Glomerular visceral epithelial cell (primary cell): ENCODE results near the gene EEA1.

Experiments used
- DNase-seq: peaks from one replicate; pipeline ENCODE4 v3.0.0-alpha.2; 2016; ENCODE audit errors: extremely low spot score

Gene EEA1

DNA sequence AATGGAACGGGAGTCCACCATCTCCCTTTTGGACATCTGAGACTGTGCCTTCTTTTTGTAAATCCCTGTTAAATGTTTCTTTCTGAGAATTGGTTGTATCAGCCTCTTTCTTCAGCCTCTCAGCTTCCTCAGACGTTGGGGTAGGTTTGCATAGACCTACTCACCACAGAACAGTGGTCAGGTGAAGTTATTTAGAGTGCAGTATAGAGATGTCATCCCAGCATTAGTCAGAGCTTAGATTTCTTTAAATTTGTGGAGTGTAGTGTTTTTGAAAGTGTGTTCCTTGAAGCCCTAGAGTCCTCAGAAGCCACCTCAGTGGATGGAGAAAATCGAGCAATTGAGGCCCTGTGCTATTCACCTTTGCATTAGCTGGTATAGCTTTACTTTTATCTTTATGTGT lies 8.9 kb upstream of the EEA1 start:
- no peak for DNase-seq

DNA sequence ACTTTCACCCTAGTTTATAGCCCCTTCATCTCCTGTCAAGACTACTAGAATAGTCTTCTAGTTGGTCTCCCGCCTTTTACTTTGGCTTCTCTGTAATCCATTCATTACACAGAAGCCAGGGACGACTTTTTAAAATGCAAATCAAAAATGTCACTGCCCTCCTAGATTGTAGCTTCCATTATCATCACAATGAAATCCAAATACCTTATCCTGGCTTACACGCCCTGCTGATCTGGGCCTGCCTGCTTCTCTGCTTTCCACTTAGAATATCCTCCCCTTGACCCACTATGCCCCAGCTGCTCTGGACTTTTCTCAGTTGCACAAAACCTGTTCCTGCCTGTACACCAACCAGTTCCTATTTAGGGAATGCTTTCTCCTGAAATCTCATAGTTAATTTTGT lies 4.5 kb upstream of the EEA1 start:
- DNase-seq, result no peak

DNA sequence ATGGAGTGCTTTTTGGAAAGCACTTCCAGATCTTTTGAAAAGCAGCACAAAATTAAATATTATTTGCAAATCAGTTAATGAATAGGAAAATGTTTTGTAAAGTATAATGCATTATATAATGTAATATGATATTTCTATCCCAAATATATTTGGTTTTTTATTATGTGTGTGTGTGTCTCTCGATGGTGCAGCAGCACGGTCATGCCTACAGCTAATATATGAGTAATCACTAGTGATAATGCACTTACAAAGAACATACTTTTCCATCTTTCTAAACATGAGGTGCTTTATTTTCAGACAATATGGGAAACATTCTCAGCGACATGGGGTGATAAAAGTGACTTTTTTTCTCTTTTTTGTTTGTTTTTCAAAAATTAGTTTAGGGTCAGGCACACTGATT lies 1.3 kb upstream of the EEA1 start:
- no peak for DNase-seq

DNA sequence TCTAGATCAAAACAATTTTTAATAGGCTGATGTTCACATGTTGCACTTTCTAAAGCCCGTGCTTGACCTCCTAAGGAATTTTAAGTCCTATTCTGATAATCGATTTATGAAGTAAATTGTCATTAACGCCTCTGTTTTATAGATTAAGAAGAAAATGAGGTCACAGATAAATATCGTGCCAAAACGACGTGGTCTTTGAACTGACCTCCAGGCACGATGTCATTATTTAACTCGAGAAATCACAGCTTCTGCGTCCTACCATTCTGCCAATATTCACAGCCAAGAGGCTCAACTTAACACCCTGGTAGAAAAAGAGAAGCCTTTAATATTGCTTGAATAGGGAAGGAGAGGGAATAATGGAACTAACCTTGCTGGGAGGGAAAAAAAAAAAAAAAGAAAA lies 888 bp upstream of the EEA1 start:
- no peak for DNase-seq

DNA sequence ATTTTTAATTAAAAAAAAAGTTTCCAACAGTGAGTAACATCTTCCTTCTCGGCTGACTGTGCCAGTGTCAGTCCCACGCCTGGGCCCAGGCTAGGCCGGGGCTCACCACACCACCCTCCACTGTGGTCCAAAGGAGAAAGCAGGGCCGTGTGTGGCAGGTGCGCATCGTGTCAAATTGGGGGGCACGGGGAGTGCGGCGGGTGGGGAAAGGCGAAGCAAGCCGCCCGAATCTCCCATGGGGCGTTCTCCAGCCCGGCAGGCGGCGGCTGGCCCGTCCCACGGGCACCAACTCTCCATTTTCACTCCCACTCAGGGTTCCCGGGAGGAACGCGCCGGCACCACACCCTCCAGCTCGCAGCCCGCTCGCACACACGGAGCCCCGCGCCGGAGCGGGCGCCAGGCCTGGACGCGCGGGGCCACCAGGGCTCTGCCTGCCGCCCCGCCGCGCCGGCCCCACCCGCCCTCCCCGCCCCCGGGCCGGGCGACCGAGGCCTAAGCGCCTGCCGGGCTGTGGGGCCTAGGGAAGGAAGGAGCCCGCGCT lies 604 bp downstream of the EEA1 start:
- peak; percentile 26 for DNase-seq

DNA sequence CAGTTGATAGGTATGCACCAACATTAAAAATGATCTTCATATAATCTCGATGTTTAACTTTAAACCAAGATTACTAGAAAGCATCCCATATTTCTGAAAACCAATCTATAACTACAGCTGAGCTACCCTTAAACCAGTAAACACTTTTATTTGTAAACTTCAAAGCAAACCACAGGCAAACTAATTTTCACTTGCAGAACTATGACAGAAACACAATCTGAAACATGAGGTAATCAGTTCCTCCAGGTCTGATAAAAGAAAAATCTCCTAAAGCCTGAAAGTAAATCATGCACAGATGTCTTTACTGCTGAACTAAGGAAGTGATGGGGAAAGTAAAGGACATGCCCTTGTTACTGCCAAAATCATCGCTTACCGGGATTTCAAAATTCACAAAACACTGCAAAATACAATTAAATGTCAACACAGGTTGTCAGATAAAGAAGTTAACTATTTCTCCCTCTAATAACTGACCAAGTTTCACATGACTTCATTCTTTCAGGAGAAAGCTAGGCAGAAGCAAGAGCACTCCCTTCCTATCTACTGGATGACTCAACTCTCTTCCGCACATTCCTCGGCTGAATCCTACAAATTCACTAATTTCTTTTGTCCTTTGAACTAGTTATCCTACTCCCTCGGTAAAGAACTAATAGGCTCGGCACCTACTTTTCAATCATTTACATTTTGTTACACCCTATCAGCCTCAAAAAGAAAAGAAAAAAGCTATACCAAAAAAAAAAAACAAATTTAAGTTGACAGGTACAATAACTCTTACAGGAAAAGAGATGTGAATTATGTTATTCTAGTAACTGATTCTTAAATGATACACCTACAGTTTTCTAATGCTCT lies 1.4 kb downstream of the EEA1 start:
- peak; percentile 62 for DNase-seq

DNA sequence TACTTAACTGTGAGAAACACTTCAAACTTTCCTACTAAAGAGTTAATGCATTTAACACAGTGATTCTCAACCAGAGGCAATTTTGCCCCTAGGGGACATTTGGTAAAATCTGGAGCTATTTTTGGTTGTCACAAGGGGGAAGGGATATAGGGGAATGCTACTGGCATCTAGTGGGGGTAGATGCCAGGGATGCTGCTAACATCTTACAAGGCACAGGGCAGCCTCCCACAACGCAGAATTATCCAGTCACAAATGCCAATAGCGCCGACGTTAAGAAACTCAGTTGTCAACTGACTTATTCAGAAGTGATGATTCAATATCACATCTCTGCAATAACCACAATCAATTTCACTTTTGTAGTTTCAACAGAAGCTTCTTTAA lies 2.0 kb downstream of the EEA1 start:
- peak; percentile 33 for DNase-seq

DNA sequence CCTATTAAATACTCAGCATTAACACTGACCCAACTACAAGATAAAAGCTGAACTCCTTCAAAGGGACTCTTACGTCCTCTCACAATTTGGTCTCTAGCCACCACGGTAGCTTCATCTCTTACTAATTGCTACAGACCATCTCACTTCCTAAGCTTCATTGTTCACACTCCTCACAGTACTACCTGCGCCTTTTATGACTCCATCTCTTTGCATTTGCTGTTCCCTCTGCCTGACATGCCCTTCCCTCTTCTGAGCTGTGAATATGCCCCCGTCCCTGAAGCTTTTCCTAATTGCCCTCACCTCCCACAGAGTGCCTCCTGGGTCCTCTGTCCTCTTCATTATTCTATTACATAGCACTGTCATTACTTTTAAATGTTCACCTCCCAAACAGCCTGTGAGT lies 2.5 kb downstream of the EEA1 start:
- no peak for DNase-seq

DNA sequence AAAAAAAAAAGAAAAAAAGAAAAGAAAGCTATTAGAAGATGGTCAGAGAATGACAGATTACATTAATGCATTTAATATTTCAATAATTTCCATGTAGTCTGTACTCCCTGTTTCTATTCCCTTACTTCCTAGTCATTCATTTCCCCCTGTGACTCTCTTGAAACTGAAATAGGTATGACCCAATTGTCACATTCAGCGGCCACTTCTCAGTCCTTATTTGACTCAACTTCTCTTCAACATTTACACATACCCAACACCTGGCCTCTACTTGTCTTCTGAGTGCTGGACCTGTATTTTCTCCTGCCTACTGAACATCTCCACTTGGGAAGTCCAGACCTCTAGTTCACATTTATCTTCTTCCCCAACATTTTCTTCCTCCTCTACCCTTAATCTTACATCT lies 7.2 kb downstream of the EEA1 start:
- no peak for DNase-seq

DNA sequence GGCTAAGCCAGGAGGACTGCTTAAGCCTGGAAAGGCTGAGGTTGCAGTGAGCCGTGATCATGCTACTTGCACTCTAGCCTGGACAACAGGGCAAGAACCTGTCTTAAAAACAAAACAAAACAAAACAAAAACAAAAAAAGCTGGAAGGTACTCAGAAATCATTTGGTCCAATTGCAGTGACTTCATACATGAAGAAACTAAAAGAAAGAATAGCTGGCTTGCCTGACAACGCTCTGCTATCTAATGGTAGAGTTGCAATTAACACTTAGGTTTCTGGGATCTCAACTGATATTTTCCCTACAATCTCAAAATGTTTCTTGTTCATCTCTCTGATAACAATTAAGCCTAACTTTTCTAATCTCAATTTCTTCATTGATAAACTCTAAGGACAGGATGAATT lies 13.7 kb downstream of the EEA1 start:
- DNase-seq, result no peak

DNA sequence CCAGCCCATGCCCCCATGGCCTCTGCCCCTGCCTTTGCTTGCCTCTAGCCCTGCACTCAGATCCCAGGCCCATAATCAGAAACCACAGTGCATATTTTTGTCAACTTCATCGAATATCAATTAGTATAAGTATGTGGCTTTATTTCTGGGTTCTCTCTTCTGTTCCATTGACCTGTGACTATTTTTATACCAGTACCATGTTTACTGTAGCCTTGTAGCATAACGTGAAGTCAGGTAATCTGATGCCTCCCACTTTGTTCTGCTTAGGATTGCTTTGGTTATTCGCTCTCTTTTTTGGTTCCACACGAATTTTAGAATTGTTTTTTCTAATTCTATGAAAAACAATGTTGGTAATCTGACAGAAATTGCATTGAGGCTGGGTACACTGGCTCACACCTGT lies 14.9 kb downstream of the EEA1 start:
- no peak for DNase-seq

DNA sequence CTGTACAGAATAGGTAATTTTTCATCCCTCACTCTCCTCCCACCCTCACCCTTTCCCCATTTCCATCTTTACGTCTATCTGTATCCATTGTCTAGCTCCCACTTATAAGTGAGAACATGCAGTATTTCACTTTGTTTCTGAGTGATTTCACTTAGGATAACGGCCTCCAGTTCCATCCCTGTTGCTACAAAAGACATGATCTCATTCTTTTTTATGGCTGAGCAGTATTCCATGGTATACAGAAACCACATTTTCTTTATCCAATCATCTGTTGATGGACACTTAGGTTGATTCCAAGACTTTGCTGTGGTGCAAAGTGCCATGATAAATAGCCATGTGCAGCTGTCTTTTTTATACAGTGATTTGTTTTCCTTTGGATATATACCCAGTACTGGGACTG lies 16.4 kb downstream of the EEA1 start:
- no peak for DNase-seq

DNA sequence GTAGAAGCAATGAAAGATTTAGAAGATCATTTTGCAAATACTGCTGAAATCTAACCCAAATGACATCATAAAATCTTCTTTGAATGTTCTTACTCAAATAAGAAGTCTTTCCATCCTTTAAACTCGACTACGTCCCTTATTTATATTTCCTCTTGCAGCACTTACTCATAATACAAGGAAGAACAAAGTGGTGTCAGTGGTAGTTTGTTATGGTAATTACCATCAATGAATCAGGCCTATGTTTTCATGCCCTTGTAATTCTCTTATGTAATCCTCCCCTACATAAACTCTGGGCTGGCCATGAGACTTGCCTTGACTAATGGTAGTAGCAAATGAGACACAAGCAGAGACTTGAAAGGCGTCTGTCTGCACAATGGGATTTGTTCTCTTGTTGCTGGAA lies 17.0 kb downstream of the EEA1 start:
- DNase-seq, result no peak

DNA sequence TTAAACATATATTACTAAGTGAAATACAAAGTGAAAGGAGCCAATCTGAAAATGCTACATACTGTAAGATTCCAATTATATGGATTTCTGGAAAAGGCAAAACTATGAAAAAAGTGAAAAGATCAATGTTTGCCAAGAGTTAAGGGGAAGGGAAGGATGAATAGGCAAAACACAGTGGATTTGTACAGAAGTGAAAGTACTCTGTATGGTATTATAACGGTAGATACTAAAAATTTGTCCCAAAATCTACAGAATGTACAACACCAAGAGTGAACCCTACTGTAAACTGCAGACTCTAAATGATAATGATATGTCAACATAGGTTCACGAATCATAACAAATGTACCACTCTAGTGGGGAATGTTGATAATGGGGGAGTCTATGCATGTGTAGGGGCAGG lies 17.8 kb downstream of the EEA1 start:
- no peak for DNase-seq

DNA sequence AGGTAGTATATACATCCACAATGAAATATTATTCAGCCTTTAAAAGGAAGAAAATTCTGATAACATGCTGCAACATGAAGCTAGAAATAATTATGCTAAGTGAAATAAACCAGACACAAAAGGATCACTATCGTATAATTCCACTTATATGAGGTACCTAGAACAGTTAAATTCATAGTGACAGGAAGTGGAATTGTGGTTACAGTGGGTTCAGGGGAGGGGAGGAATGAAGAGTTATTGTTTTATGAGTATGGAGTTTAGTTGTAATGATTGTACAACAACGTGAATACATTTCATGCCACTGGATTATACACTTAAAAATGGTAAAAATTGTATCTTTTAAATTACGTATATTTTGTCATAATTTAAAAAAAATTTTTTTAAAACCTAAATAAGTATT lies 21.0 kb downstream of the EEA1 start:
- no peak for DNase-seq

DNA sequence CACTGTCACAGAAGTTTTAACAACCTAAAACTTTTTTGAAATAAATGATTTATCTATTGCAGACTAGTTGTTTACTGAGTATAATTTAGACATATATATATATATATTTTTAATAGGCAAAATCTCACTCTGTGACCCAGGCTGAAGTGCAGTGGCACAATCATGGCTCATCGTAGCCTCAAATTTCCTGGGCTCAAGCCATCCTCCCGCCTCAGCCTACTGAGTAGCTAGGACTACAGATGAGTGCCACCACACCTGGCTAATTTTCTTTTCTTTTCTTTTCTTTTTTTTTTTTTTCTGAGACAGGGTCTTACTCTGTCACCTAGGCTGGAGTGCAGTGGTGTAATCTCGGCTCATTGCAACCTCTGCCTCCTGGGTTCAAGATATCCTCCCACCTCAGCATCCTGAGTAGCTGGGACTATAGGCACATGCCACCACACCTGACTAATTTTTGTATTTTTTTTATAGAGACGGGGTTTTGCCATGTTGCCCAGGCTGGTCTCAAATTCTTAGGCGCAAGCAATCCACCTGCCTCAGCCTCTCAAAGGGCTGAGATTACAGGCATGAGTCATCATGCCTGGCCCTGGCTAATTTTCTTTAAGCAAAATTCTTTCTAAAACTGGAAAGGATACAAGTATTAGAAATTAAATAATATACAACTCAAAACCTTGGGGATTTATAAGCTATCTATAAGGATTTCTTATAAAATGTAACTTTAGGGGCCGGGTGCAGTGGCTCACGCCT lies 23.1 kb downstream of the EEA1 start:
- DNase-seq, result no peak

DNA sequence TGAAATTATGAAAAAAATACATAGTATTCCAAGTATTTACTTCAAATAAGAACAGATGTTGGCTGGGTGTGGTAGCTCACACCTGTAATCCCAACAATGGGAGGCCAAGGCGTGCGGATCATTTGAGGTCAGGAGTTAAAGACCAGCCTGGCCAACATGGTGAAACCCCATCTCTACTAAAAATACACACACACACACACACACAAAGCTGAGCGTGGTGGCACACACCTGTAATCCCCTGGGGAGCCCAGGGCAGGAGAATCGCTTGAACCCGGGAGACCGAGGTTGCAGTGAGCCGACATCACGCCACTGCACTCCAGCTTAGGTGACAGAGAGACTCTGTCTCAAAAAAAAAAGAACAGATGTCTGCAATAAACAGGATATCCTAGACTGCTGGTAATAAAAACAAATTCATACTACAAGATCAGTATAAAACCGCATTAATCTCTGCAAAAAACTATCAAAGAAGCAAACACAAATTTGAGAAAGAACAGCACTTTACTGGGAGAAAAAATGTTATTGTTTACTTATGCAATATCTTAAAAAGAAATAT lies 23.8 kb downstream of the EEA1 start:
- DNase-seq, result no peak

DNA sequence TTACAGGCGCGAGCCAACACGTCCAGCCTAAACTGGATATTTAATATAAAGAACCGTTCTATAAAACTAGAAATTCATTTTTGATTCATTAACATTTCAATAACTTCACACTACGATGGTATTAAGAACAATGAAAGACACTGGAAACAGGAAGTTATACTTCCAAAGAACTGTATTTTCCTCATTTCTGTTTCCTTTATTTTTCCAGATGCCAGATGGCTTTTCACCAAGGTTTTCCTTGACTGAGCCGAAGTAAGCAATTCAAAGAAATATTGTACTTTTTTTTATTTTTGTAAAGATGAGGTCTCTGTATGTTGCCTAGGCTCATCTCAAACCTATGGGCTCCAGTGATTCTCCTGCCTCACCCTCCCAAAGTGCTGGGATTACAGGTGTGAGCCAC lies 28.2 kb downstream of the EEA1 start:
- DNase-seq, result no peak

DNA sequence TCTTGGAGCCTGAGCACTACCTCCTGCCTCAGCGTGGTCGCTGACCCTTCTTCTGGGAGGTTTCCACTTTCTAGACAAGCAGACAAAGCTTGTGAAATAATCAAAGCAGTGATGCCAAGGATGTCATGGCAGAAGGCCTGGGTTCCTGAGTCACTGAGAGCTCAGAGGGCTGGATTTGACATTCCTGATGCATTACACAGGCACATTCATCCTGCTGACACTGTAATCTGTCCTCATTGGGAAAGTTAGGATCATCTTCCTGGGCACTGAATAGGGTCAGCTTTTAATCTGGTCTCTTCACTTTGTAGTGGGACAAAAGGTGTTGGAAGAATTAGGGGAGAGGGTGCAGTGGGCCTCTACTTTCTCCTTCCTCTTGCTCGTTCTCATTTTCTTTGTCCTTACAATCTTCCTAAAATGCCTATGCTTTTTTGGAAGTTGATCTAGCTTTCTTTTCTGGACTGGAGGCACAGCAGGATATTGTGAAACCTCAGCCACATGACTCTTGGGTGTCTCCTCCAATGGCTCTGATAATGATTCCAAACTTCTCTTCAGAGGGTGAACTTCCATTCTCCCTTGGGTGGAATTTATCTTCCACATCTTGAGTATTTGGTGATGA lies 29.6 kb downstream of the EEA1 start:
- peak; percentile 93 for DNase-seq

DNA sequence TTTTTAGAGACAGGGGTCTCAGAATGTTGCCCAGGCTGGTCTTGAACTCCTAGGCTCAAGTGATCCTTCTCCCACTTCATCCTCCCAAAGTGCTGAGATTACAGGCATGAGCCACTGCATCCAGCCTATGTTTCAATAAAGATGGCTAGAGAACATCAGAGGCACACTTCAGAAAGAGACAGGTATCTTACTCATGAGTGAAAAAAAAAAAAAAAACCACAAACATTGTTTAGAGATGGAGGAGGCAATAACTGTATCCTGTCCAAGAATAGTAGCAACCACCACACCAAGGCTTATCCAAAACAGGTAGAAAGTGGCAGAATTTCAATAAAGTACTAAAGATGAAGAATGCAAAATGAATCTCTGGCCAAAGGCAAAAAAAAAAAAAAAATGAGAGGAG lies 30.3 kb downstream of the EEA1 start:
- peak; percentile 12 for DNase-seq

DNA sequence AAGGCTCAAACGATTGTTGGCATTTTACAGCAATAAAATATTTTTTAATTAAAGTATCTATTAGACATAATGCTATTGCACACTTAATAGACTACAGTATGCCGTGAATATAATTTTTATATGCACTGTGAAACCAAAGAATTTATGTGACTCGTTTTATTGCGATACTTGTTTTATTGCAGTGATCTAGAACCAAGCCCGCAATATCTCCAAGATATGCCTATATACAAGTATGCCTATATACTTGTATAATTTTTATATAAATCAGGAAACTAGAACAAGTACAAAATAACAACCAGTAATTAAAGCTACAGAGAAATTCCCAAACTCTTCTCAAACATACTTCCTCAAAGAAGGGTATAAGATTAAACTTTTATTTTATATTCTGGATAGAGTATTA lies 31.3 kb downstream of the EEA1 start:
- no peak for DNase-seq

DNA sequence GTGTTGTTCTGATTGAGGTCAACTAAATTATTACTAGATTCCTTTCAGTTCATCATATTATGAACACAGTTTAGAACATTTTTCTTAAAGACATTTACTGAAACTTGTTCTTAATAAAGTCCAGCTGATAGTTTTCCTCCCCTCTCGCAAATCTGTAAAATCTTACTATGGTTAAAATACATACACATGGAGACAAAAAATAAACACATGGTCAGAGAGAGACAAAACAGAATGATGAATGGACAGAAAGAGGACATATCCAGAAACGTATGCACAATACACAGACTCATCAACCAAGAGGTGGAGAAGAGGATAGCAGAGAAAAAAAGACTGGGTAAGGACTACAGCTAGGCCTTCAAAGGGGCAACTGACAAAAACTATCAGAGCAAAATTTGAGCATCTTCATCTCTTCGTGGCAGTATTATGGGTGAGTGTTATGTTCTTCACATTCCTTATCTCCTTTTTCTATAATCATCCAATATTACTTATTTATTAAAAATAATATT lies 38.4 kb downstream of the EEA1 start:
- no peak for DNase-seq
